Left ventricle myocardium inferior (tissue), 1 donor: Measurements from ENCODE around the gene C1orf21. TPM values are rescaled to one million over a fixed set of nuclear protein-coding genes. Genes with fewer than 3 reads are reported as not detected.

Source experiments
- DNase-seq: peaks from one replicate; pipeline ENCODE4 v3.0.0-alpha.2; 2020
- H3K27ac ChIP-seq: fragments of 200-600 bp; replicated peaks from 2 replicates; pipeline ENCODE4 v1.8.0; 2021
- H3K27me3 ChIP-seq: fragments of 200-600 bp; 2 replicates; pipeline ENCODE4 v1.8.0; 2021; ENCODE audit warnings: low read depth
- H3K36me3 ChIP-seq: fragments of 200-600 bp; 2 replicates; pipeline ENCODE4 v1.8.0; 2021
- H3K4me1 ChIP-seq: fragments of 200-600 bp; 2 replicates; pipeline ENCODE4 v1.8.0; 2021
- H3K4me3 ChIP-seq: fragments of 200-600 bp; 2 replicates; pipeline ENCODE4 v1.8.0; 2021; ENCODE audit warnings: mild to moderate bottlenecking, moderate library complexity
- H3K9me3 ChIP-seq: fragments of 200-600 bp; replicated peaks from 2 replicates; pipeline ENCODE4 v1.8.0; 2021
- CTCF ChIP-seq: fragments of 200-600 bp; IDR thresholded peaks from 2 replicates; pipeline ENCODE4 v1.8.0; 2021; ENCODE audit warnings: antibody characterized with exemption, mild to moderate bottlenecking, borderline replicate concordance
- intact Hi-C: fragments of 100-400 bp; cut with micrococcal nuclease; formaldehyde crosslinking; loops from one replicate; pipeline ENCODE4 v1.11.0; 2022
- total RNA-seq: library from RNA; stranded (reverse); fragmentation: NEBNext Ultra II Directional; extraction: Animal tissue kit (Norgen Biotek cat#: 25700); gene quantifications from one replicate; pipeline ENCODE4 v1.2.1, GENCODE V29; 2021
- donor health status: DM: no; HTN: yes; CAD: no; lungs with severe emphysema.

The C1orf21 gene
- total RNA-seq, 1 donor from 2014 or later = 79.9 TPM

GRCh38 chr1:184366997-184367396 lies 19.8 kb upstream of the C1orf21 start:
- intact Hi-C loops = no loop called here
- no peak overlapping the region for H3K4me3 ChIP-seq
- DNase-seq = no peak
- no peaks in the 10 kb centered on the region for H3K27me3 ChIP-seq
- no peaks in the 10 kb centered on the region for H3K9me3 ChIP-seq
- H3K27ac ChIP-seq = no peak overlapping the region
- H3K4me1 ChIP-seq = peaks cover 5% of the 10 kb centered on the region
- H3K36me3 ChIP-seq = no peaks in the 10 kb centered on the region
- TF ChIP-seq CTCF = no peak

- Histone ChIP-seq H3K9me3 (no peaks in the 10 kb centered on the region), H3K27ac (no peak overlapping the region), H3K36me3 (no peaks in the 10 kb centered on the region), H3K27me3 (no peaks in the 10 kb centered on the region), H3K4me3 (no peak overlapping the region), H3K4me1 (peaks cover 5% of the 10 kb centered on the region)
- intact Hi-C loops = no loop called here
- no peak for DNase-seq
- TF ChIP-seq CTCF = no peak
These were observed 19.3 kb upstream of the C1orf21 start for GRCh38 chr1:184367427-184368038.

- TF ChIP-seq CTCF = no peak
- Histone ChIP-seq H3K27me3 (no peaks in the 10 kb centered on the region), H3K4me1 (peaks cover 10% of the 10 kb centered on the region), H3K36me3 (no peaks in the 10 kb centered on the region), H3K27ac (no peak overlapping the region), H3K9me3 (no peaks in the 10 kb centered on the region), H3K4me3 (no peak overlapping the region)
- DNase-seq = no peak
- intact Hi-C loops = no loop called here
These were observed 18.5 kb upstream of the C1orf21 start for GRCh38 chr1:184368354-184368753.

- H3K36me3 ChIP-seq = no peaks in the 10 kb centered on the region
- DNase-seq = no peak
- no peak overlapping the region for H3K4me3 ChIP-seq
- H3K27ac ChIP-seq = no peak overlapping the region
- intact Hi-C loops = no loop called here
- no peak for TF ChIP-seq CTCF
- no peaks in the 10 kb centered on the region for H3K27me3 ChIP-seq
- no peaks in the 10 kb centered on the region for H3K9me3 ChIP-seq
- H3K4me1 ChIP-seq = peaks cover 12% of the 10 kb centered on the region
These were observed 16.0 kb upstream of the C1orf21 start for GRCh38 chr1:184370850-184371249.

- H3K9me3 ChIP-seq = no peaks in the 10 kb centered on the region
- no peak for TF ChIP-seq CTCF
- no peak overlapping the region for H3K27ac ChIP-seq
- no peaks in the 10 kb centered on the region for H3K27me3 ChIP-seq
- no peaks in the 10 kb centered on the region for H3K36me3 ChIP-seq
- DNase-seq = no peak
- peaks cover 9% of the 10 kb centered on the region for H3K4me1 ChIP-seq
- no peak overlapping the region for H3K4me3 ChIP-seq
- intact Hi-C loops = no loop called here
These were observed 13.7 kb upstream of the C1orf21 start for GRCh38 chr1:184373155-184373554.

- Histone ChIP-seq H3K36me3 (no peaks in the 10 kb centered on the region), H3K27me3 (no peaks in the 10 kb centered on the region), H3K9me3 (no peaks in the 10 kb centered on the region), H3K27ac (no peak overlapping the region), H3K4me1 (peaks cover 7% of the 10 kb centered on the region), H3K4me3 (no peak overlapping the region)
- intact Hi-C loops = no loop called here
- DNase-seq = no peak
- no peak for TF ChIP-seq CTCF
These were observed 10.5 kb upstream of the C1orf21 start for GRCh38 chr1:184376369-184376768.
